T-helper 1 cell (primary cell): ENCODE results near the gene DPYSL3.
"Not testable (repeated sequence)": the region's sequence is repeated elsewhere in the genome, so short reads cannot be mapped to it uniquely, and the experiment has no call there.

Source experiments
- DNase-seq, 5 donors: peaks; one replicate each; pipeline ENCODE4 v3.0.0-alpha.2; 2012 to 2020

The DPYSL3 gene

DNA sequence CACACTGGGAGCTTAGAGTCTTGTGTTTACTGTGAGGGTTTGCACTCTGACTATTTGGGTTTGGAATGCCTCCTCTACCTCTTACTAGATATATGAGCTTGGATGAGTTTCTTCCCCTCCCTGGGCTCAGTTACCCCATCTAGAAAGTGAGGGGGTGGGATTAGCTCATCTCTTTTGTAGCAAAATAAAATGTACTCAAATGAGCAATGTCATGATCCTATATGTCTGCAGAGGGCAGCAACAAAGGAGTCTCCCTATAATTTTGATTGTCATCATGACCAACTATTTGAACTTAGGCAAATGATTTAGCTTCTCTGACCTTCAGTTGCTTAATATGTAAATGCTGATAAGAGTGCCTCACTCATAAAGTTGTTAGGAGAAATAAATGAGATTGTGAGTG is 109.0 kb downstream of the DPYSL3 start:
- no peak for DNase-seq

DNA sequence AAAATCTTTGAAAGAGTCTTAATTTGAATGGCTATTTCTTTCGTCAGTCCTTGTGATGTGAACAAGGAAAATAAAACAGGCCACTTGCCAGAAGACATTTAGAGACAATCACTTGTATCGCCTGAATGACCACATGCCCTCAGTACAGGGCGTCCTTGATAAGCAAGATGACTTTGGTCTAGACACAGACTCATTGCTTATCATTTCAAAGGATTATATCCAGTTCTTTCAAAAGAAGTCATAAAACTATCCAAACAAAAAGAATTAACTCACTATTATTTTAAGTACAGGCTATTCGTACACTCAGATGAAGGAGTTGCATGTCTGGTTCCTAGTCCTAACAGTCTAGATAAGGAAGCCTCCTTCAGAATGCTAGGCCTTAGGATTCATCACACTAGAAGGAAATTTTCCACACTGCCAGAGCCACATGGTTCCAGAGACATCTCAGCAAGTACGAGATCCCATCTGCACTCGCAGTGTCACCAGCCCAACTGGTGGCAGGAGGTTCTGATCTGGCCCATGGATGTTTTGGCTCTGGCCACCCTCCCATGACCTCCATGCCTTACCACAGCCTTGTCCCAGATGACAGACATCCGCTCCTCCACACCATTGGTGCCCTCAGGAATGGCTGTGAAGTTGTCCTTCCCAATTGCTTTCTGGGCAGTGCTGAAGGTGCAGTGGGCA is 109.6 kb downstream of the DPYSL3 start:
- no peak for DNase-seq

DNA sequence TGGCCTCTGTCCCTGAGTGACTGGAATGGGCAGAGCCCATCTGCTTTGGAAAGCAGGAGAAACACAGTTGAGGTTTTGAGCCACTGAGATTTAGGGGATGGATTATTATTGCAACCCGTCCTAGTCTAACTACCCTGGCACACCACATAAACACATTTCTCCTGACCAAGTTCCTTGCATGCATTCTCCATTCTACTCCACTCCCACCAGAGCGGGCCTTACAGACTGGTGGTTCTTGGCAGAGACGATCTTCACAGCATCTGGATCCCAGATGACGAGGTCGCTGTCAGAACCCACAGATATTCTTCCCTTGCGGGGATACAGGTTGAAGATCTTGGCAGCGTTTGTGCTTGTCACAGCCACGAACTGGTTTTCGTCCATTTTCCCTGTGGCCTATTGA is 111.0 kb downstream of the DPYSL3 start:
- DNase-seq = no peak

DNA sequence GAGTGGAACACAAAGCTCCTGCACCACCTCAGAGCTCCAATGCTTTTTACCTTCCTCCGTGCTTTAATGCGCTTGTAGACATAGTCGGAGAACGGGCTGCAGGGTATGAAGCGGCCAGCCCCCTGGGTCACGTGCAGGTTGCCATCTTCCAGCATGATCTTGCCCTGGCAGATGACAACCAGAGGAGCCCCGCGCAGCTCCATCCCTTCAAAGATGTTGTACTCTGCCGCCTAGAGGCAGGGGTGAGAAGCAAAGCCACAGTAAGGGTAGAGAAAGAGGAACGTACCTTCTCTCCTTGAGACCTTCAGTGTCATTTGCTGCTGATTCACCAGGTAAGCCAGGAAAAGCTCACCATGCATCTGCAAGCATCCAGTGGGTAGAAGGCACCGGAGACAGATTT is 112.3 kb downstream of the DPYSL3 start:
- DNase-seq = no peak

DNA sequence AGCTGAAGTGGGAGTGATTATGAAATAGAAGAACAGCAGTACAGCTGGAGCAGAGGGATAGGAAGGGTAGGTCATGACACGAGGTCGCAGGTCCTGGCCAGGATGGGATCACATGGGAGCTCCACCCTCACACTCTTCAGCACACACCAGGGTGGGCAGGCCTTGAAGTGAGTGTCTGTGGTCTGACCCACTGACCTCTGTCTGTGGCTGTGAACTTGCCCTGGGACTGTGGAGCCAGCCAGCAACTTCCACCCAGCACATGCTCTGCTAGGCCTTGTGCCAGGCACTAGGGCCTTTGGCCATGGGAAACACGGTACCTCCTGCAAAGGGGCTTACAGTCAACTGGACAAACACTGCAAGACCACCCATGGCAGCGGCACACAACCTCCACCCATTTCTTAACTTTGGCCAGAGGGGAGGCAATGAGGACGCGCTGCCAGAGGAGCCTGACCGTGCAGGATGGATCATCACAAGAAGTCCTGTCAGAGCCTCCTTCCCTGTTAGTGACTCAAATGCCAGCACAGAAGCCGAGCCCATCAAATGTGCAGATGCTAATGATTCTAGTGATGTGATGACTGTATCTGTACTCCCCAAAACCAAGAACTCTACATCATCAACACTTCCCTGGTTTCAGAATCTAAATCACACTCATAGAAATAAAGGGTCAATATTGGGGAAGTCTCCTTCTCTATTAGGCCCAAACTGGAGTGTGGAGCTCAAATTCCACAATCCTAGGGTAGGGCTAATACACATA is 113.6 kb downstream of the DPYSL3 start:
- DNase-seq = no peak

DNA sequence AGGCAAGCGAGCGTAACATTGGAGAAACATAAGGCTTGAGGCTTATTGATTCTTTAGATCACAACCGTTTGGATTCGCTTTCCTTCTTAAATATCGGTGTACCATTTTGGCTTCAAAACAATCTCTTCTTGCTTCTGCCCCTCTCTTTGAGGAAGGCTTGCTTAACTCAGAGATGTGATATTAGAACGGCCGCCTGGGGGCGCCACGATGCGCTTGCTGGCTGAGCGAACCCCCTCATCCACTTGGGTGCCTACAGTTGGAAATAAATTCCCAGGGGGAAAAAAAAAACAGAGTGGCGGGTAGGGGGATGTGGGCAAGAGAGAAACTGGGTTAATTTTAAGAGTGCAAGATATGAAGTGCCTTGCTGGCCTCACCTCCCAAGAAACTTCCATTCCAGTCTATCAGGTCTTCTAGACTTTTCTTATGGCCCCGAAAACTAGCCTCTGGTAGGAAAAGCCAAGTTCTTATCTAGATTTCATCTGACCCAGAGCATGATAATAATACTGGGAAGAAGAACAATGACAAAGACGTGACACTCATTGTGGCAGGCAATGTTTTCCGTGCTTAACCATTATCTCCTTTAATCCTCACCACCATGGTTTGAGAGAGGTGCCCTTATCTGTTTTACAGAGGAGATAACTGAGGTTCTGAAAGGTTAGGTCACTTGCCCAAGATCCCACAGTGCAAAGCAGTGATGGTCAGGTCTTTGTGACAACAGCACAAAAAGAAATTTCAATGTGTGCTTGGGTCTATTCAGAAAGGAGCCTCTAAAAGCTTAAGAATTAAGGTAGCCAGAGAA is 115.8 kb downstream of the DPYSL3 start:
- no peak for DNase-seq

DNA sequence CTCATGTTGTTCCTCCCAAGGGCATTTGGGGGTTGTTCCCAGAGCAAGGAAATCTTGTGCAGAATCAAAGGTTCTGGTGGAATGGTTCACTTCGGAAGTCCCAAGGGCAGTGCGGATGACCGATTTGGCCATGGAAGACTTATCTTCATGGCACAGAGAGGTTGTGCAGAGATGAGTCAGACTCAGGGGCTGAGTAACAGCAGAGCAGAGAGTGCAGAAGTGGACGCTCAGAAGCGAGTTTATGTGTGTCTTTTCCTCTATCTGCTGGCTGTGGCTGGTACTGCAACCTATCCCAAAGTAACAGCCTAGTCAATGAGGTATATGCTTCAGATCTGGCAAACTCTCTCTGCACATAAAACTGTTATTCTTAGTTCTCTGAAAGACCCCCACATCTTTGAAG is 118.1 kb downstream of the DPYSL3 start:
- DNase-seq = no peak

DNA sequence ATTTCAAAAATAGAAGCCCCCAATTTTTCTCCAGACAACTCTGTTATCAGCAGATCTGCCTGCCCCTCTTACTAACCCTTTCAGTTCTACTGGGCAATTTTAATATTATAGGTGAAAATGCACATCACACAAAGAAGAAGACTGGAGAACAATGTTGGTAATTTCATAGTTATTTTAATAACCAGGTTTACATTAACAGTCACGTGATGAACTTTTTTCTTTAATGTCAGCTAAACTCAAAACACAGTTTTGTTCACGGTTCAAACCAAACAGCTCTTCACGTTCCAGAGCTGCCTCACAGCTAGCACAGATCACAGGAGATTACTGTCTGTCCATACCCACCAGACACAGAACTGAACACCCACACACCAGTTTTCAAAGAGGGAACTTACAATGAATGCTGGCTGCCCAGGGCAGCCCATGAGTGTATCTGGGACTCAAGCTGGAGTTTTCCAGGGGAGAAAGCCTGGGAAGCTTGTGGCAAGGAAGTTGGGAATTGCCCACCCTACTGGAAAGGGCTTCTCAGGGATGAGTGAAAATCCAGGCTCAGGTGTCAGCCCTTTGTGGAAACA is 119.1 kb downstream of the DPYSL3 start:
- no peak for DNase-seq

DNA sequence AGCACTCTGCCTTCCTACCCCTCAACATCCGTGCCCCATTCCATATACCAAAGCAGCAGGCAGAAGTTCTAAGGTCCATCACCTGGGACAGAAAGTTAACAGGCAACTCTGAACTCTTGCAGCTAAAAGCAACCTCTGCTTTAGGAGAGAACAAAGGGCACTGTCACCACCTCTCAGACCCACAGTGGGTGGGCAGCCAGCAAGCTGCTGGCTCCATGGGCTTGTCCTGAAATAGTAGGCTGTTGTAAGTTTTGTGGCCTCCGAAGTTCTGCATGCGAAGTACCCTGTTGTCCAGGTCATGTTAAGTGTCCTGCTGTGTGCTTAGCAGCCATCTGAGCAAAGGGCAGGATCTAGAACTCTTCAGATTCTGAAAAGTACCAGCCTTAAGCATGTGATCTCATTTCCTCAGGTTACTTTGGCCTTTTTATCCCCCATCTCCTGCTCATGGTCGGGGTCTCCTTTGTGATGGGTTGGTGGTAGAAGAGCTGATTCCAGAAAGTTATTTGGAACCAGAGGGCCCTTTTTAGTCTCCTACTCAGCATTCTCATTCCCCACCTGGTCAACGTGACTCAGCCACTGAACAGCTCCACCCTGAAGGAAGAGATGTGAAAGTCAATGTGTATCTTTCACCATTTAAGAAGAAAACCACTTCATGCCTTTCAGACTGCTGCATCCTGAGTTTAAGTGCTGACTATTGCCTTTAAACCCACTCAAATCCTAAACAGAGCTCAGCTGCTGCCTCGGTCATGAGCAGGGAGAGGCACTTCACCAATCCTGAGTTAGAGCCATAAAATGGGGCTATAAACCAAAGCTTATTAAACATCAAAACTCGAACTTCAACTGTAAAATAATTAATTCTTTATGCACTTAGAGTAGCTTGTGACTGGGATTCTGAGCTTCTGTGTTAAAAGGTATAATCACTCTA is 121.4 kb downstream of the DPYSL3 start:
- no peak for DNase-seq

DNA sequence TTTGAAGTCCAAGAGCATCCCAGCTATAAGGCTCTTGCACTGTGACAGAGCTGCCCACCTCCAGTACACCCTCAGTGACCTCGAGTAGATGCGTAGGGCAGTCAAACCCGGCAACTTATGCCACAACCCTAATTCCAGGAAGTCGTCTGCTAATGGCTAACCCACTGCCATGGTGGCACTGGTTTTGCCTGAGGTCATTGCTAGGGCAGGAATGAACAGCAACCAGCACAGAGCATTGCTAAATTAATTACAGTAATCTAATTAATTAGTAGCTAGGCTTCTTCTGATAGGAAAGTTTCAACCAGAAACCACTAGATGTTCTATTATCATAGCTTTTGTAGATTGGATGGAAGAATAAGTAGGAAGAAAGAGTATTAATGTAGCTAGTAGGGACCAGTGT is 122.8 kb downstream of the DPYSL3 start:
- no peak for DNase-seq

DNA sequence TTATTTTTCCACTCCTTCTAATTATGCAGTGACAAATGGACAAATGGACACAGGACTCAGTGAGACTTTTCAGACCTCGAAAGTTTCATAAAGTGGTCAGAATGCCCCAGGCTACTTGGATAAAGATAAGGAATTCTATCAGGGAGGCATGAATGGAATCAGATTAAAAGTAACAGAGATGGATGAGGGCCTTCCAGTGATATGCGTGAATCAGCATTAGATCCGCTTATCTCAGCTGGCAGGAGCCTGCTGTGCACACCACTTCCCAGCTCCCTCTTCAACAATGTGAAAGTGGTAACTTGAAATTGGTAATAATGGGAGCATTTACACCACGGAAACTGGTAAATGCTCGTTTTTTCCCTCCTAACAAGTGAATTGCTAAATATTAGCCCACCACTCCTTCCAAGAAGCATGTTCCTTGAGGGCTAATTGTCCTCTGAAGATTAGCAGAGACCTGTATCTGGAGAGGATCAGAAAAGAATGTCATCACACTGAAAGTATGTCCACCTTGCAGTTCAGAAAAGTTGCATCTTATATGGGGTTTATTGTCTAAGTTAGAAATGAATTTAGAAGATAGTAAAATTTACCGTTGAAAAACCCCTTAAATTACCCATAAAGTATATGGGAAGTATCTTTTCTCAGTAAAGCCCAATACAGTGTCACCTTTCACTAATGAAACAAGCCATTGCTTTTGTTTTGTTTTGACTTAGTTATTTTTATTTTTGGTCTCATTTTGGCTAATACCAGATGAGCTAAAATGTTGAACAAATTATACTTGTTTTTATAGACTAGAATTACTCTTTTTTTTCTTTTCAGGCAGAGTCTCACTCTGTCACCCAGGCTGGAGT is 125.3 kb downstream of the DPYSL3 start:
- DNase-seq = no peak

DNA sequence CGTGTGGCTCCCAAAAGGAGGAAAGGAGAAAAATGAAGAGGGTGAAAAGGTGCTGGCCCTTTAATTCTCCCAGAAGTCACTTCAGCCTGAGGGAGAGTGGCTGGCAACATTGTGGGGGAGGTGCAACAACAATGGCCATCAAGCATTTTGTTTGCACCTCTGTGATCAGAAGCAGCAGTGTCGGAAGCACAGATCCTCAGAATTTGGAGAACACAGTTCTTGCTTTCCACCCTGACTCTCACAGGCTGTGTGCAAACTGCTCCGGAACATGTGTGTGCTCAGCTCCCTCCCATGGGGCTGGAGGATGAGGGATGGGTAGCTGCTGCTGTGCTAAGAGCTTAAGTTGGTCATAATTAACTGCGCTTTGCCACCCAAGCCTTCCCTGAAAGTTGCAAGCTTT is 127.1 kb downstream of the DPYSL3 start:
- DNase-seq = no peak

DNA sequence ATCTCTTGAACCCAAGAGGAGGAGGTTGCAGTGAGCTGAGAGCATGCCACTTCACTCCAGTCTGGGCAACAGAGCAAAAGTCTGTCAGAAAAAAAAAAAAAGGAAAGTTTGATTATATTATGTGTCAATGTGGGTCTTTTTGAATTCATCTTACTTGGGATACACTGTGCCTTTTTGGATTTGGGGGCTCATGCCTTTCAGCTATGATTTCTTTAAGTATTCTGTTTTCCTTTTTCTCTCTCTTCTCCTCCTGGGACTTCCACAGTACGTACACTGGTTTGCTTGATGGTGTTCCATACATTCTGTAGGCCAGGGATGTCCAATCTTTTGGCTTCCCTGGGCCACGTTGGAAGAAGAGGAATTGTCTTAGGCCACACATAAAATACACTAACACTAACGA is 128.3 kb downstream of the DPYSL3 start:
- no peak for DNase-seq

DNA sequence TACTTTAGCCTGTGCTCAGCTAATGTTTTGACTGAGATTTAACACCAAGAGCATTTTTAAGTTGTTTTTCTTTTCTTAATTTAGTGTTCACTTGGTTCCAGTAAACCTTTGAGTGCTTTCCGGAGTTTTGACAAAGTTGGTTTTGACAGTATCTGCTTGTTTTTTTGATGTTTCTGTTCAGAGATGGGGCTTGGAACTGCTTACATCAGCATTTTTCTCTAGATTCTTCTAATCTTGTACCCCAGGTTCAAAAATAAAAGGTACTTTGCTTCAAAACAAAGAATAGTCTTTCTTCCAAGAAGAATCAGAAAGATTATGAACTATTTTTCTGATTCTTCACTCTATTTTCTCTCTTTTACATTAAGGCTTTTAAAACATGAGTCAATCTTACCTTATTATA is 132.2 kb downstream of the DPYSL3 start:
- DNase-seq = no peak

DNA sequence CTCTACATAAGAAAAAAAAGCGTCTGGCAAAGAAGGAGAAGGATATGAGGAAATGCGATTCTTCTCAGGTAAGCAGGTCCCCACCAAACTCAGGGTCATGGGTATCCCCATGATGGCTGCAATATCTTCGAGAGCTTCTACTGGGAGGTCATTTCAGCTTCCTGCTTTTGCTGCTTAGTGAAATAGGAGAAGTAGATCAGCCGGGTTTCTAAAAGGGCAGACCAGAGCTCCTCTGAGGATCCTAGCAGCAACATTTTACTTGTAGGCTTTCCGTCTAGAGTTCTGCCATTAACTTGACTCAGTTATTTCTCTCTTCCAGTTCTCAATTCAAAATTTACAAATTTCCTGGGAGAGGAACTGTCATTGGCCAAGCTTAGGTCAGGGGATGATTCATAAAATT is 134.7 kb downstream of the DPYSL3 start:
- DNase-seq = no peak

DNA sequence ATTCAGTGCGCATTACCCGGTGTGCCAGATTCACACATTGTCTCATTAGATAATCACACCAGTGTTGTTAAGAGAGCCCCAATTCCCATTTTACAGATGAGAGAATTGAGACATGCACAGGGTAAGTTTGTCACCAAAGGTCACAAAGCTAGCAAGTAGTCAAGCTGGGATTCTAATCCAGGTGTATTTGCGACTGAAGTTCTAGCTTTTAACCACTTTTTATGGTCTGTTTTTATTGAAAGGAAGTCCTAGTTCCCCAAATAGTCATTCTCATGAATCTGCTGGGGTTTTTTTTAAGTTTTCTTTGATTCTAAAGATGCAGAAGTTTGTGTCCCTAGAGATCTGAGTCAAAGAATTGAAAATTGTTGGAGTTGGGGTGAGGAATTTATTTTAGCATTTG is 136.5 kb downstream of the DPYSL3 start:
- no peak for DNase-seq

DNA sequence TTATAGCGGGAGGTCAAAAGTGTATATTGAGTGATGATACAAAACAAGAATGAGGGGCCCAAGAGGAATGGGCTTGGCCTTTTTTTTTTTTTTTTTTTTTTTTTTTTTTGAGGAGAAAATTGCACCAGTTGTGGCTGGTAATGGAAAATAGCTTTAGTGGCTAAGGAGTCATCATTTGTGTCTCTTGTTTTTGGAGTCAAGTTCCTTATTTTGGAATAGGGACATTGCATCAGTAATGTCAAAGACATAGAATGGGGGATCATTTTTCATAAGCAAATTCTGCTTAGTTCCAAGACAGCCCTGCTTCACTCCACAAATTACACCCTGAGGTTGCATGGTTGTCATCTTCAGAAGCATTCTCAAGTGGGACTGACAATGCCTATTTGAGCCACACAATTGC is 137.7 kb downstream of the DPYSL3 start:
- DNase-seq = no peak

DNA sequence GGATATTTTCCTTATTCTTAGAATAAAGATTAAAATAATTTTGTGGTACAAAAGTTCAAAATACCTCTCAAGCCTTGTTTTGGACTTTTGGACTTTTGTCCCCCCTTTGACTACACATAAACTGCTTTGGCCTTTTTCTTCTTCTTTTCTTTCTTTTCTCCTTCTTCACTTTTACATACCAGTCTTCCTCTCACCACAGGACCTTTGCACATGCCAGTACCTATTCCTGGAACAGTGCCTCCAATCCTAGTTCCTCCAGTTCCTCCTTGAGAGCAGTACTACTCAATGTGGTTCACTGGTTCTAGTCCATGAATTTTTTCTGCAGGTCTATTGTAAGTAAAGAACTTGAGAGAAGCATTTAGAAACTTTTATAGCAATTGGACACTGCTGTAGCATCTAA is 138.6 kb downstream of the DPYSL3 start:
- no peak for DNase-seq

DNA sequence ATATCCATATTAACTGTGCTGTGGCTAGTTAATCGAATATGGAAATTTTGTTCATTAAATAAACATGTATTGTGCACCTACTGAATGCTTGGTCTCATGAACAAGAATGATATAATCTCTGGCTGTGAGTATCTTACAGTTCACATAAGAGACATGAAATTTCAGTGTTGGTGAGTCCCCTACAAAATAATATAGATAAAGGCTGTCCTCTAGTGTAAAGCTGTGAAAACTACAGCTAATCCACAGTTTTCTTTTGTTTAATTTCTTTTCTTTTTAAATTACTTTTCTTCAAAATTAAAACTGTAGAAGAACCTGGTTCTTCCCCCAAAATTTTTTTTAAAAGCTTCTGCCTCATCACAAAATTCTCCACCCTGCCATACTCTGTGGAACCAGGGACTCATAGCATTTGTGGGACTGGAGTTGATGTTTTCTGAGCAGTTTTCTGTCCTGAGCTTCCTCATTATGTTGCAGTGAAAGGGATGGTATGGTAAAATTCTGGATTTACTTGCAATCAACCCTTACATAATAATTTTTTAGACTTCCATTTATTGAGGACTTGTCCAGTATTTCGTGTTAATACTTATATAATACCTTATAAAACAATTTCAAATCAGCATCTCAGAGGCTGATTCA is 140.0 kb downstream of the DPYSL3 start:
- no peak for DNase-seq

DNA sequence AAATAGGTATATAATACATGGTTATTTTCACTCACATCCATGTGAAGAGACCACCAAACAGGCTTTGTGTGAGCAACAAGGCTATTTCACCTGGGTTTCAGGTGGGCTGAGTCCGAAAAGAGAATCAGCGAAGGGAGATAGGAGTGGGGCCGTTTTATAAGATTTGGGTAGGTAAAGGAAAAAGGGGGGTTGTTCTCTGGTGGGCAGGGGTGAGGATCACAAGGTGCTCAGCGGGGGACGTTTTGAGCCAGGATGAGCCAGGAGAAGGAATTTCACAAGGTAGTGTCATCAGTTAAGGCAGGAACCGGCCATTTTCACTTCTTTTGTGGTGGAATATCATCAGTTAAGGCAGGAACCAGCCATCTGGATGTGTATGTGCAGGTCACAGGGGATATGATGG is 142.5 kb downstream of the DPYSL3 start:
- not testable (repeated sequence) for DNase-seq
